Measurements from ENCODE around the gene GPA33. TPM values are rescaled to one million over a fixed set of nuclear protein-coding genes. Genes with fewer than 3 reads are reported as not detected.

Gene GPA33, protein sequence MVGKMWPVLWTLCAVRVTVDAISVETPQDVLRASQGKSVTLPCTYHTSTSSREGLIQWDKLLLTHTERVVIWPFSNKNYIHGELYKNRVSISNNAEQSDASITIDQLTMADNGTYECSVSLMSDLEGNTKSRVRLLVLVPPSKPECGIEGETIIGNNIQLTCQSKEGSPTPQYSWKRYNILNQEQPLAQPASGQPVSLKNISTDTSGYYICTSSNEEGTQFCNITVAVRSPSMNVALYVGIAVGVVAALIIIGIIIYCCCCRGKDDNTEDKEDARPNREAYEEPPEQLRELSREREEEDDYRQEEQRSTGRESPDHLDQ
- total RNA-seq: 1 to 10 TPM in 1 of 3 donors, under 1 TPM in 2; 0.15 to 3.6 (median 0.16) TPM

- intact Hi-C loops (cut with DNase I; ENCODE audit: low total_unique reads): no loop called here
- Histone ChIP-seq H3K9me3 (no peaks in the 10 kb centered on the region), H3K36me3 (no peaks in the 10 kb centered on the region), H3K27me3 (no peaks in the 10 kb centered on the region), H3K4me1 (no peaks in the 10 kb centered on the region), H3K27ac (no peak within 1 kb of the TSS), H3K4me3 (no peak within 1 kb of the TSS)
- TF ChIP-seq POLR2AphosphoS5 (IDR thresholded peaks at IDR 0.05): no peak
- TF ChIP-seq, protein P1, sequence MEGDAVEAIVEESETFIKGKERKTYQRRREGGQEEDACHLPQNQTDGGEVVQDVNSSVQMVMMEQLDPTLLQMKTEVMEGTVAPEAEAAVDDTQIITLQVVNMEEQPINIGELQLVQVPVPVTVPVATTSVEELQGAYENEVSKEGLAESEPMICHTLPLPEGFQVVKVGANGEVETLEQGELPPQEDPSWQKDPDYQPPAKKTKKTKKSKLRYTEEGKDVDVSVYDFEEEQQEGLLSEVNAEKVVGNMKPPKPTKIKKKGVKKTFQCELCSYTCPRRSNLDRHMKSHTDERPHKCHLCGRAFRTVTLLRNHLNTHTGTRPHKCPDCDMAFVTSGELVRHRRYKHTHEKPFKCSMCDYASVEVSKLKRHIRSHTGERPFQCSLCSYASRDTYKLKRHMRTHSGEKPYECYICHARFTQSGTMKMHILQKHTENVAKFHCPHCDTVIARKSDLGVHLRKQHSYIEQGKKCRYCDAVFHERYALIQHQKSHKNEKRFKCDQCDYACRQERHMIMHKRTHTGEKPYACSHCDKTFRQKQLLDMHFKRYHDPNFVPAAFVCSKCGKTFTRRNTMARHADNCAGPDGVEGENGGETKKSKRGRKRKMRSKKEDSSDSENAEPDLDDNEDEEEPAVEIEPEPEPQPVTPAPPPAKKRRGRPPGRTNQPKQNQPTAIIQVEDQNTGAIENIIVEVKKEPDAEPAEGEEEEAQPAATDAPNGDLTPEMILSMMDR (IDR thresholded peaks at IDR 0.05): no peak
- TF ChIP-seq POLR2A (IDR thresholded peaks at IDR 0.05): no peak
- DNase-seq (ENCODE audit: low spot score in 2 of 2): no peak
These were observed at the start of gene GPA33 for GRCh38 chr1:167090314-167090942. TSS of gene GPA33 (minus strand) at chr1:167090377. CDS start at chr1:167090287, 90 bp downstream.

DNA sequence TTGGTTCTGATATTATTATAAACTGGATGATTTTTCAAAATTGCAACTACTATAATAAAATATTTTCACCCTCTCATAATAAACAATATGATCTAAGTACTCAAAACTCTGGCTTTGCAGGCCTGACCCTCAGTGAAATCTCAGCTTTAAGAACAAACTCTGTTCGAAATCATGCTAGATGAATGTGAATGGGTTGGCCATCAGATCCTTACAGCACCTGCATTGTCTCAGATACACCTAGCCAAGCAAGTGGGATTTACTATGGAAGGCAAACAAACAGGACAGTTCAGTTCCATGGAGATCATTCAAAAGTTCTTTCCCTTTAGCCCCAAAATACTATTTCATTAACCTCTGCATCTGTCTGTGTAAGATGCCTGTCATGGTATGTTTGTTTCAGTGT is 48.5 kb upstream of the GPA33 start:
- no peaks in the 10 kb centered on the region for H3K9me3 ChIP-seq
- no peak overlapping the region for H3K4me3 ChIP-seq
- intact Hi-C loops (cut with DNase I; ENCODE audit: low total_unique reads): no loop called here
- no peak for DNase-seq (ENCODE audit: low spot score in 2 of 2)
- TF ChIP-seq, protein P1 (IDR thresholded peaks at IDR 0.05): no peak
- TF ChIP-seq POLR2AphosphoS5 (IDR thresholded peaks at IDR 0.05): no peak
- TF ChIP-seq POLR2A (IDR thresholded peaks at IDR 0.05): no peak
- H3K27ac ChIP-seq: no peak overlapping the region
- no peaks in the 10 kb centered on the region for H3K4me1 ChIP-seq
- H3K27me3 ChIP-seq: no peaks in the 10 kb centered on the region
- H3K36me3 ChIP-seq: no peaks in the 10 kb centered on the region

GRCh38 chr1:167137793-167138510 is 47.8 kb upstream of the GPA33 start:
- Histone ChIP-seq H3K27me3 (no peaks in the 10 kb centered on the region), H3K4me3 (no peak overlapping the region), H3K27ac (no peak overlapping the region), H3K4me1 (no peaks in the 10 kb centered on the region), H3K9me3 (no peaks in the 10 kb centered on the region), H3K36me3 (no peaks in the 10 kb centered on the region)
- TF ChIP-seq, protein P1 (IDR thresholded peaks at IDR 0.05): no peak
- no peak for TF ChIP-seq POLR2AphosphoS5 (IDR thresholded peaks at IDR 0.05)
- TF ChIP-seq POLR2A (IDR thresholded peaks at IDR 0.05): no peak
- no peak for DNase-seq (ENCODE audit: low spot score in 2 of 2)
- intact Hi-C loops (cut with DNase I; ENCODE audit: low total_unique reads): no loop called here

DNA sequence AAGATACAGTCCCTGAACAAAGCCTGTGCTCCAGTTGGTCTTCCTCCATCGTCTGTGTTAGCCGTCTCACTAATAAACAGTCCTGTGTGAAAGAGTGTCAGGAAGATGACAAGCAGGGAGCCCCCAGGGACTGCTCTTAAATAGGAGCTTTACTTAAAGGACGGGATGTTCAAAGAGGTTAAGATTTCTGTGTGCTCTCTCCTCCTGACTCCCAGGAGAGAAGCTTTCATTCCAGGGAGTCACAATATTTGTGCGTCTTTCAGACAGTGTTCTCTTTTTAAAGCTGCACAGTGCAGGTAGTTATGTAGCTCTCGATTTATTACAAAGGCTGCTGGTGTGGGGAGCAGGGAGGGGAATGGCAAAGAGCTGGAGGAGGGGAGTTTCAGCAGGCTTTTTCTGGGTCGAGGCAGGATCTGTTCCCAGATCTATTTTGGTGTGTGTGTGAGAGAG is 47.2 kb upstream of the GPA33 start:
- DNase-seq (ENCODE audit: low spot score in 2 of 2): no peak
- no peak overlapping the region for H3K4me3 ChIP-seq
- H3K4me1 ChIP-seq: no peaks in the 10 kb centered on the region
- H3K27me3 ChIP-seq: no peaks in the 10 kb centered on the region
- no peak overlapping the region for H3K27ac ChIP-seq
- intact Hi-C loops (cut with DNase I; ENCODE audit: low total_unique reads): no loop called here
- H3K36me3 ChIP-seq: no peaks in the 10 kb centered on the region
- no peaks in the 10 kb centered on the region for H3K9me3 ChIP-seq
- TF ChIP-seq POLR2AphosphoS5 (IDR thresholded peaks at IDR 0.05) (no peak), POLR2A (IDR thresholded peaks at IDR 0.05) (no peak)
- TF ChIP-seq, protein P1 (IDR thresholded peaks at IDR 0.05): no peak

- Histone ChIP-seq H3K27me3 (no peaks in the 10 kb centered on the region), H3K36me3 (no peaks in the 10 kb centered on the region), H3K27ac (no peak overlapping the region), H3K4me1 (no peaks in the 10 kb centered on the region), H3K4me3 (no peak overlapping the region), H3K9me3 (no peaks in the 10 kb centered on the region)
- TF ChIP-seq POLR2AphosphoS5 (IDR thresholded peaks at IDR 0.05): no peak
- TF ChIP-seq, protein P1 (IDR thresholded peaks at IDR 0.05): no peak
- no peak for TF ChIP-seq POLR2A (IDR thresholded peaks at IDR 0.05)
- DNase-seq (ENCODE audit: low spot score in 2 of 2): no peak
- intact Hi-C loops (cut with DNase I; ENCODE audit: low total_unique reads): no loop called here
These were observed 46.6 kb upstream of the GPA33 start for GRCh38 chr1:167136806-167137205.
